Thymus (tissue), 11 donors: ENCODE results near the gene CSMD2. TPM values are rescaled to one million over a fixed set of nuclear protein-coding genes. Genes with fewer than 3 reads are reported as not detected.

Experiments
- DNase-seq, 9 donors: peaks; one replicate each; pipeline ENCODE4 v3.0.0-alpha.2; 2013; ENCODE audit warnings: low spot score in 9 of 9, low read depth in 6 of 9, missing footprints in 1 of 9
- H3K27ac ChIP-seq, 2 donors: one replicate each; pipeline ENCODE4 v1.5.1; 2013; ENCODE audit warnings: control low read depth in 1 of 2, low read depth in 1 of 2, low read length in 1 of 2, mild to moderate bottlenecking in 1 of 2, moderate library complexity in 1 of 2
- H3K27me3 ChIP-seq, 2 donors: one replicate each; pipeline ENCODE4 v1.5.1; 2013; ENCODE audit warnings: low read length in 1 of 2; ENCODE audit not compliant: control insufficient read depth in 2 of 2, insufficient read depth in 1 of 2
- H3K36me3 ChIP-seq, 2 donors: one replicate each; pipeline ENCODE4 v1.5.1; 2013; ENCODE audit warnings: low read length in 1 of 2, mild to moderate bottlenecking in 1 of 2, moderate library complexity in 1 of 2; ENCODE audit not compliant: control insufficient read depth in 2 of 2, insufficient read depth in 2 of 2
- H3K4me1 ChIP-seq, 2 donors: one replicate each; pipeline ENCODE4 v1.5.1; 2013; ENCODE audit warnings: low read length in 2 of 2; ENCODE audit not compliant: control insufficient read depth in 2 of 2, insufficient read depth in 2 of 2
- H3K4me3 ChIP-seq, 2 donors: one replicate each; pipeline ENCODE4 v1.5.1; 2013; ENCODE audit warnings: low read length in 2 of 2, control low read depth in 1 of 2, mild to moderate bottlenecking in 1 of 2
- H3K9me3 ChIP-seq, 2 donors: one replicate each; pipeline ENCODE4 v1.5.1; 2013; ENCODE audit warnings: low read length in 1 of 2, mild to moderate bottlenecking in 1 of 2; ENCODE audit not compliant: control insufficient read depth in 2 of 2, insufficient read depth in 1 of 2
- WGBS: extraction: QIAGEN DNeasy Blood & Tissue Kit; methylation state at CpG from one replicate; pipeline ENCODE4 v1.1.7; 2013; 5-methylcytosine and 5-hydroxymethylcytosine counted together
- polyA plus RNA-seq: library from polyadenylated mRNA; stranded (reverse); fragments of 200-250 nt; gene quantifications from one replicate; pipeline ENCODE4 v1.2.3, GENCODE V29; 2013
- total RNA-seq: library from RNA; stranded (reverse); fragments of 120-200 nt; gene quantifications from one replicate; pipeline ENCODE4 v1.2.4, GENCODE V29; 2013
- donor health status: healthy.

The CSMD2 gene
- total and polyA plus RNA-seq, 2 donors: 0.14 TPM

DNA sequence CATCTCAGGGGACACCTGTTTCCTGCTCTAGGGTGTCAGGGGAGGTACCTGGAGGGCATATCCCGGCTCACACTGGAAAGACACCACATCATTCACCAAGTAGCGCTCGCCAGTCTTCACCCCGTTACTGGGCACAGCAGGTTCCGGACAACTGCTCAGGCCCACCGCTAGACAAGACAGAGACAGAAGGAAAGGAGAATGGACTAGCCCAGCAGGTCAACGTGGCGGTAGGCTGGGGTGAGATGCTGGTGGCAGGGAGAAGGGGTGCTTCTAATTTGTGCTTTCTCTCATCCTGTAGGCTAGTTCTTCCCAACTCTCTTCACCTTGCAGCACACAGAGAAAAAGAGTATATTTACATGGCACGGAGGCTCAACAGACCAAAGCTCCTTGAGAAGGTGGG lies 547.6 kb downstream of the CSMD2 start:
- no peaks in the 10 kb centered on the region for H3K36me3 ChIP-seq
- no peaks in the 10 kb centered on the region for H3K9me3 ChIP-seq
- H3K4me3 ChIP-seq: no peak overlapping the region
- 81% methylated on average over 9 of the region's 9 CpGs for WGBS
- H3K27me3 ChIP-seq: no peaks in the 10 kb centered on the region
- no peaks in the 10 kb centered on the region for H3K4me1 ChIP-seq
- no peak overlapping the region for H3K27ac ChIP-seq
- no peak for DNase-seq

- DNase-seq: no peak
- no peaks in the 10 kb centered on the region for H3K4me1 ChIP-seq
- H3K9me3 ChIP-seq: no peaks in the 10 kb centered on the region
- H3K27me3 ChIP-seq: no peaks in the 10 kb centered on the region
- no peak overlapping the region for H3K27ac ChIP-seq
- 93% methylated on average over 6 of the region's 6 CpGs for WGBS
- no peaks in the 10 kb centered on the region for H3K36me3 ChIP-seq
- no peak overlapping the region for H3K4me3 ChIP-seq
Measured at GRCh38 chr1:33616780-33617179, 548.2 kb downstream of the CSMD2 start.

GRCh38 chr1:33615546-33615945 lies 549.5 kb downstream of the CSMD2 start:
- no peak for DNase-seq

GRCh38 chr1:33610864-33611455 lies 554.1 kb downstream of the CSMD2 start:
- Histone ChIP-seq H3K9me3 (no peaks in the 10 kb centered on the region), H3K4me3 (no peak overlapping the region), H3K4me1 (no peaks in the 10 kb centered on the region), H3K27ac (no peak overlapping the region), H3K36me3 (no peaks in the 10 kb centered on the region), H3K27me3 (no peaks in the 10 kb centered on the region)
- 94% methylated on average over 14 of the region's 14 CpGs for WGBS
- DNase-seq: no peak

More at GRCh38 chr1:33615546-33615945, 549.5 kb downstream of the CSMD2 start:
- no peaks in the 10 kb centered on the region for H3K9me3 ChIP-seq
- no peaks in the 10 kb centered on the region for H3K27me3 ChIP-seq
- no peaks in the 10 kb centered on the region for H3K4me1 ChIP-seq
- H3K36me3 ChIP-seq: no peaks in the 10 kb centered on the region
- 22% methylated on average over 7 of the region's 7 CpGs for WGBS
- H3K27ac ChIP-seq: no peak overlapping the region
- no peak overlapping the region for H3K4me3 ChIP-seq

DNA sequence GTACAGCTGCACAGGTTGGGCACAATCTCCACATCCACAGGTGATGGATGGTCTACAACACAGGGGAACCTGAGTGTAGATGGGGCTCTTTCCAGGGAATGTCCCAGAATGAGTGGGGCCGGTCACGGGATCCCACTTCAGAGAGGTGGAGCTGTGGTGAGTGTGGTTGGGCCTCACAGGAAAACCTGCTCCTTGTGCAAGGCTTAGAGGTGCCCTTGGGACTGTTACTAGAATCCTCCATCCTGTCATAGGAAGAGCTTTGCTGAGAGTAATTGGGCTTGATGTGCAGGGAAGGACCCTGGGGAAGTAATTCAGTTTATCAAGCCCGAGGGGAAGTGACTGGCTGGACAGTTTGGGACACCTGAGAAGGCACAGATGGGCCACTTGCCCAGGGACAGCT lies 554.6 kb downstream of the CSMD2 start:
- H3K4me3 ChIP-seq: no peak overlapping the region
- H3K27me3 ChIP-seq: no peaks in the 10 kb centered on the region
- 75% methylated on average over 3 of the region's 3 CpGs for WGBS
- DNase-seq: no peak
- no peaks in the 10 kb centered on the region for H3K36me3 ChIP-seq
- no peaks in the 10 kb centered on the region for H3K9me3 ChIP-seq
- no peaks in the 10 kb centered on the region for H3K4me1 ChIP-seq
- no peak overlapping the region for H3K27ac ChIP-seq

- H3K27me3 ChIP-seq: no peaks in the 10 kb centered on the region
- no peak overlapping the region for H3K27ac ChIP-seq
- no peaks in the 10 kb centered on the region for H3K36me3 ChIP-seq
- WGBS: 95% methylated on average over 5 of the region's 5 CpGs
- no peaks in the 10 kb centered on the region for H3K4me1 ChIP-seq
- no peak overlapping the region for H3K4me3 ChIP-seq
- H3K9me3 ChIP-seq: no peaks in the 10 kb centered on the region
- DNase-seq: no peak
Measured at GRCh38 chr1:33609739-33610138, 555.3 kb downstream of the CSMD2 start.

- no peak overlapping the region for H3K27ac ChIP-seq
- no peak overlapping the region for H3K4me3 ChIP-seq
- 93% methylated on average over 9 of the region's 9 CpGs for WGBS
- H3K9me3 ChIP-seq: no peaks in the 10 kb centered on the region
- H3K4me1 ChIP-seq: no peaks in the 10 kb centered on the region
- no peak for DNase-seq
- H3K27me3 ChIP-seq: no peaks in the 10 kb centered on the region
- no peaks in the 10 kb centered on the region for H3K36me3 ChIP-seq
Measured at GRCh38 chr1:33608825-33609400, 556.1 kb downstream of the CSMD2 start.

- Histone ChIP-seq H3K4me3 (no peak overlapping the region), H3K9me3 (no peaks in the 10 kb centered on the region), H3K4me1 (no peaks in the 10 kb centered on the region), H3K36me3 (no peaks in the 10 kb centered on the region), H3K27me3 (no peaks in the 10 kb centered on the region), H3K27ac (no peak overlapping the region)
- DNase-seq: no peak
- 88% methylated on average over 12 of the region's 12 CpGs for WGBS
Measured at GRCh38 chr1:33607444-33608005, 557.5 kb downstream of the CSMD2 start.

- no peak overlapping the region for H3K27ac ChIP-seq
- H3K27me3 ChIP-seq: no peaks in the 10 kb centered on the region
- WGBS: 89% methylated on average over 9 of the region's 9 CpGs
- H3K4me1 ChIP-seq: no peaks in the 10 kb centered on the region
- H3K9me3 ChIP-seq: no peaks in the 10 kb centered on the region
- no peak overlapping the region for H3K4me3 ChIP-seq
- no peak for DNase-seq
- no peaks in the 10 kb centered on the region for H3K36me3 ChIP-seq
Measured at GRCh38 chr1:33606272-33606671, 558.8 kb downstream of the CSMD2 start.
